ENCODE results near the gene C5.

DNA sequence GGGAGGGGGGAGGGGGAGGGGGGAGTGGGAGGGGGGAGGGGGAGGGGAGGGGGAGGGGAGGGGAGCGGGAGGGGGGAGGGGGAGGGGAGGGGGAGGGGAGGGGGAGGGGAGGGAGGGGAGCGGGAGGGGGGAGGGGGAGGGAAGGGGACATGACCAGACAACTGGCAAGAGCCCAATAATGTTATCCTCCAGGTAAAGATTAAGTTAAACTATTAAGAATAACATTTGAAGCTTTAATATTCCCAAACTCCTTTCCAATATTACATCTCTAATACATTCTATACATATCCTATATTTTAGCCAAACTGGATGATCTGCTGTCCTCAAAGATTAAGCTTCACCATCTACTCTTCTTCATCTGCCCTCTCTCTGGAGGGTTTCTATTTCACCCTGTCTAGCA lies 25.8 kb downstream of the C5 start:
- TF ChIP-seq, protein P1, sequence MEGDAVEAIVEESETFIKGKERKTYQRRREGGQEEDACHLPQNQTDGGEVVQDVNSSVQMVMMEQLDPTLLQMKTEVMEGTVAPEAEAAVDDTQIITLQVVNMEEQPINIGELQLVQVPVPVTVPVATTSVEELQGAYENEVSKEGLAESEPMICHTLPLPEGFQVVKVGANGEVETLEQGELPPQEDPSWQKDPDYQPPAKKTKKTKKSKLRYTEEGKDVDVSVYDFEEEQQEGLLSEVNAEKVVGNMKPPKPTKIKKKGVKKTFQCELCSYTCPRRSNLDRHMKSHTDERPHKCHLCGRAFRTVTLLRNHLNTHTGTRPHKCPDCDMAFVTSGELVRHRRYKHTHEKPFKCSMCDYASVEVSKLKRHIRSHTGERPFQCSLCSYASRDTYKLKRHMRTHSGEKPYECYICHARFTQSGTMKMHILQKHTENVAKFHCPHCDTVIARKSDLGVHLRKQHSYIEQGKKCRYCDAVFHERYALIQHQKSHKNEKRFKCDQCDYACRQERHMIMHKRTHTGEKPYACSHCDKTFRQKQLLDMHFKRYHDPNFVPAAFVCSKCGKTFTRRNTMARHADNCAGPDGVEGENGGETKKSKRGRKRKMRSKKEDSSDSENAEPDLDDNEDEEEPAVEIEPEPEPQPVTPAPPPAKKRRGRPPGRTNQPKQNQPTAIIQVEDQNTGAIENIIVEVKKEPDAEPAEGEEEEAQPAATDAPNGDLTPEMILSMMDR (conservative IDR thresholded peaks at IDR 0.05; ENCODE audit: low read length), result no peak
- TF ChIP-seq EZH2phosphoT487 (IDR thresholded peaks at IDR 0.05; ENCODE audit: borderline replicate concordance), result no peak

Data from Loucy (cell line).